Stimulated activated CD4-positive, alpha-beta T cell treated with anti-CD3 and anti-CD28 coated beads, Interleukin-1b, Interleukin-23, amount 100 ng/mL, for 48 hours (primary cell): Measurements from ENCODE around the gene XPNPEP2.
"Not testable (repeated sequence)": the region's sequence is repeated elsewhere in the genome, so short reads cannot be mapped to it uniquely, and the experiment has no call there.

Source experiments
- DNase-seq: peaks from one replicate; pipeline ENCODE4 v3.0.0-alpha.2; 2020

Gene XPNPEP2

DNA sequence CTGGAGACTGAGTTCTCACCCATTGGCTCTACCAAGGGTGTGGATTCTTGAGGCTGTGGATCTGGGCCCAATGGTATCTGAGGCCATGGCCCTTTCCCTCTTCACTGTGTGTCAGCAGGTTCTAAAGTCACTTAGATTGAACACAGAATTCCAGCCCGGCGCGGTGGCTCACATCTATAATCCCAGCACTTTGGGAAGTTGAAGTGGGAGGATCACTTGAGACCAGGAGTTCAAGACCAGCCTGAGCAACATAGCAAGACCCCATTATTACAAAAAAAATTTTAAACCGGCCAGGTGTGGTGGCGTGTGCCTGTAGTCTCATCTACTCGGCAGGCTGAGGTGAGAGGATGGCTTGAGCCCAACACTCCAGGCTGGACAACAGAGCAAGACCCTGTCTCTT lies 18.0 kb upstream of the XPNPEP2 start:
- DNase-seq, result no peak

DNA sequence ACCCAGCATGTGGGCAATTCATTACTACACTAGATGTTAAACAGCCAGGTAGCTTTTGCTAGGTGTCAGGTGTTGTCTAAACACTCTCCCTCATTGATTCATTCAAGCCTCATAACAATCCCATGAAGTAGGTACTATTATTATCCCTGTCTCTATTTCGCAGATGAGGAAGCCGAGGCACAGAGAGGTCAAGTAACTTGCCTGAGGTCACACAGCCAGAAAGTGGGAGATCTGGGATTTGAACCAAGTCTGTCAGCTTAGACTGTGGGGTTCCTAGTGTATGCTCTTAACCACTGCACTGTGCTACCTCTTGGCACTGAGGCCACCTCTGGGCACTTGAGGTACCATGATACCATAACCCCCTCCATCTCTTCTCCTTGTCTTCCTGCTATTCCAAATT lies 17.4 kb upstream of the XPNPEP2 start:
- no peak for DNase-seq

- no peak for DNase-seq
Observed at GRCh38 chrX:129721870-129722269, 16.9 kb upstream of the XPNPEP2 start.

DNA sequence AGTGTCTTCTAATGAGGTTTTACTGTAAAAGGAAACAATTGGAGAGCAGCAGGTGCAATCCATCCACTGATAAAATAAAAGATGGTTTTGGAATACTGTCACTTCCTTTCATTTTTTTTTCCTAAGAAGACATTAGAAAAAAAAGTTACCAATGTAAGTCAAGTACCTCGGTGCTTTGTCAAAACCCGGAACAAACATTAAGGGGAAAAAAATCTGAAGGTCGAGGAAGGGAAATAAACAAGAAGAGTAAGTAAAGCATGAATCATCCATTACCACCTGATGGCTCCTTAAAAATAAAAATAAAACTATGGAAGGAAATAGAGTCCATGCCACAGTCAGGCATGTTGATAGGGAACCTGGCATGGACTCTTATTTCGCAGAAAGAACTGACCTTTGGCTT lies 15.3 kb upstream of the XPNPEP2 start:
- DNase-seq, result no peak

DNA sequence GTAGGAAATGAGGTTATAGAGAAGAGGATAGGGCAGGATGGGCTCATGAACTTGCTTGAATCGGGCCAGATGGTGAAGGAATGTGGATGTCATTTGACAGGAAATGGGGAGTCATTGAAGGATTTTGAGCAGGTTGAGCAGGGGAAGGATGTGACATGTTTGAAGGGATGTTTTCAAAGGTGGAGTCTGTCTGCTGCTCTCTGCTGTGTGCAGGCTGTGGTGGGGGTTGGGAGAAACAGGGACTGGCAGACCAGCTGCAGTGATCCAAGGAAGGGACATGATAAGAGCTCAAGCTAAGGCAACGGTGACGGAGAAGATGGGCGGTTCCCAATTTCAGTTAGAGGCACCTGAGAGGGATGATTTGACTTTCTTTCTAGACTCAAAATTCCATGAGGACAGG lies 14.0 kb upstream of the XPNPEP2 start:
- no peak for DNase-seq

- peak; percentile 18 for DNase-seq
Observed at GRCh38 chrX:129726307-129727111, 12.3 kb upstream of the XPNPEP2 start.

- DNase-seq, result no peak
Observed at GRCh38 chrX:129728061-129728460, 10.7 kb upstream of the XPNPEP2 start.

GRCh38 chrX:129731228-129731627 lies 7.6 kb upstream of the XPNPEP2 start:
- no peak for DNase-seq

GRCh38 chrX:129732857-129733256 lies 5.9 kb upstream of the XPNPEP2 start:
- DNase-seq, result no peak

- DNase-seq, result no peak
Observed at GRCh38 chrX:129733335-129733734, 5.4 kb upstream of the XPNPEP2 start.

- DNase-seq, result no peak
Observed at GRCh38 chrX:129736491-129736890, 2.3 kb upstream of the XPNPEP2 start.

DNA sequence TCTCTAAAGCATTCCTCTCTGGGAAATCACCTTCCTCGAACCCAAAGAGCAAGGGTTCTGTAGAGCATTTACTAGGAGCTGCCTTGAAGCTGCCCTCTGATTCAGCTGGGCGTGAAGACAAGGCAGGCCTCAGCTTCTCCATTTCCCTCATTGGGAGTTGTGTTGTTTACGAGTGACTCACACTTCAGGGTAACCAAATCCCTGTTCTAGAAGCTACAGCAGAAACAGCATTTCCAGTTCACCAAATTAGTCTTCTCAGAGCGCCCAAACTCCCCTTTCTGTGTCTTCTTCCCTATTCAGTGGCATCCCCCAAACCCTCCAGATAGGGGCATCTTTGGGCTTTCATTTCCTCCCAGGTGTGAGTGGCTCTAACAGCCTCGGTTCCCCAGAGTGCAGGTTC lies 863 bp upstream of the XPNPEP2 start:
- no peak for DNase-seq

- no peak for DNase-seq
Observed at GRCh38 chrX:129739578-129739977, 799 bp downstream of the XPNPEP2 start.

- no peak for DNase-seq
Observed at GRCh38 chrX:129741880-129742758, 3.3 kb downstream of the XPNPEP2 start.

DNA sequence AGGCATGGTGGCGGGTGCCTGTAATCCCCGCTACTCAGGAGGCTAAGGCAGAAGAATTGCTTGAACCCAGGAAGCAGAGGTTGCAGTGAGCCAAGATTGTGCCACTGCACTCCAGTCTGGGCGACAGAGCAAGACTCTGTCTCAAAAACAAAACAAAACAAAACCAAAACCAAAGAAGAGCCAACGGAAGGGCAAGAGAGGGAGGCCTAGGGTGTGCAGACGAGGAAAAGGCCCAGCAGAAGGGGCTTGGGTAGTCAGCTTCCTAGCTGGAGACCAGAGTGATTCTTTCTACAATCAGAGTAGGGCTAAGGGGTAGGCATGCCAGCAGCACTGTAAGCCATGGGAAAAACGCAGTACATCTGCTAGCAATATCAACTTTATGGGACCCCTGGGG lies 4.0 kb downstream of the XPNPEP2 start:
- DNase-seq, result not testable (repeated sequence)

- no peak for DNase-seq
Observed at GRCh38 chrX:129743821-129744220, 5.0 kb downstream of the XPNPEP2 start.

GRCh38 chrX:129744861-129745321 lies 6.1 kb downstream of the XPNPEP2 start:
- DNase-seq, result no peak

DNA sequence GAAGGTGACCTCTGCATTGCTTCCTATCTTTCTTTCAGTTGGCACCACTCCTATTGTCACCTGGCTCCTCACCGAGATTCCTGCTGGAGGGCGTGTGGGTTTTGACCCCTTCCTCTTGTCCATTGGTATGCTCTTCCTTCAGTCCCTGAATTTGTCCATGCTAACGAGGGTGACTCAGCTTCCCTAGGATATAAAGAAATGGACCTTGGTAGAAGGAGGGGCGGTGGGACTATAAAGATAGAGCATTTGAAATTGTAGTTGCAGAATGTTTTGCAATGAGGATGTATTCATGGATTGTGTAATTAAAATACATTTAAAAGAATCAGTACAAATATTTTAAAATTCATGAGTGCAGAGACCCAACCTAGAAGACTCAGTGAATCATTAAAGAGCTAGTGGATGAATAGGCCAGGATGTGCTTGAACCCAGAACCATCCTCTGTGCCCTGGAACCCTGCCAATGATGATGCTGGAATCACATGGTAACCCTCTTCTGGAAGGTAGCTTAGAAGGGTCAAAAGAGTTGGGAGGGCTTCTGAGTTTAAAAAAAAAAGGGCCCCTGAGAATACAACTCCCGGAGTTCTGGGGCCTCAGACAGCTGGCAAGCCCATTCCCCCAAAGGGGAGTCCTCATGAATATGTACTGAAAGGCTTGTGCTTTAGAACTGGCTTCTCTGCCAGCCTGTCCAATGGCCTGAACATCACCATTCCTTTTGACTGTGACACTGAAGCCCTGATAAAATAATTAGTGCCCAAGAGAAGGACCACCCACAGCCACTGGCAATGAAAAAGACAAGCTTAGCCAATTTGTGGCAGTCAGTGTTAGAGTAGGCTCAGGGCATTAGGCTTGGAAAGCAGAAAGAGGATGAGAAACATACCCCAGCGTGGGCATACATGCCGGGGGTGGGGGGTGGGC lies 8.0 kb downstream of the XPNPEP2 start:
- DNase-seq, result no peak

GRCh38 chrX:129747533-129747932 lies 8.8 kb downstream of the XPNPEP2 start:
- DNase-seq, result no peak

DNA sequence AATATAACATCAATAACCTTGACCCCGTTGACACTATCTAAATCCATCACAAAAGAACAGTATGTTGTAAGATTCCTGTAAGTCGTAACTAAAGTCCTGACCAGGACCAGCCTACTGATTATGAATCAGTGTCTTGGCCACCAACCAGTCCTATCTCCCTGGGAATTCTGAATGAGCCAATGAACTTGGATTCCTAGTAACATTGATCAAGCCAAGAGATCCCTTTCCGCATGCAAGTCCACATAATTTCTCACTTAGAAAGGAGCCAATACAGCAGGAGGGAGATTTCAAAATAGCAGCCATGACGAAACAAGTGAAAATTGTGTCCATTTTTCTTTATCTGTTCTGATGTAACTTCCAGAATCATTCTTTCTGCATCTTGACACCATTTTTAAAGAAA lies 9.5 kb downstream of the XPNPEP2 start:
- DNase-seq, result no peak

DNA sequence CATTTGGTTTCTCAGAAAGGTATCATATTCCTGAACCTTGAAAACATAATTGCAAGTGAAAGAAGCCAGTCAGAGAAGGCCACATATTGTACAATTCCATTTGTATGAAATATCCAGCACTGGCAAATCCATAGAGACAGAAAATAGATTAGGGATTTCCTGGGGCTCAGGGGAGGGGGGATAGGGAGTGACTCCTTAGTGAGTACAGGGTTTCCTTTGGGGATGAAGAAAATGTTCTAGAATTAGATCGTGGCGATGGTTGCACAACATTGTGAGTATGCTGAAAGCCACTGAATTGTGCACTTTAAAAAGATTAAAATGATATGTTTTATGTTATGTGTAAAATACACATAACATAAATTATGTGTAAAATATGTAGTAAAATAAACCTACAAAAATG lies 10.3 kb downstream of the XPNPEP2 start:
- no peak for DNase-seq

DNA sequence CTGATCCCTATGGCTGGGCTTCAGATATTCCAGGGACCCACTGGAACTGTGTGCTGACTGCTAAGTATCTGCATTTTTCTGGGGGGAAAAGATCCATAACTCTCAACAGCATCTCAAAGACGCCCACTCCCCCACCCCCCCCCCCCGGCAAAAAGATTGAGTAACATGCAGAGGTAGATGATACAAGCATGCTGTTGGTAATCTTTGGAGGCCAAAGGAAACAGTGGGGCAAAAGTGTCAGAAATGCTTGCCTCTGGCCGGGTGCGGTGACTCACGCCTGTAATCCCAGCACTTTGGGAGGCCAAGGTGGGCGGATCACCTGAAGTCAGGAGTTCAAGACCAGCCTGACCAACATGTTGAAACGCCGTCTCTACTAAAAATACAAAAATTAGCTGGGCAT lies 12.2 kb downstream of the XPNPEP2 start:
- no peak for DNase-seq
